ENCODE data around the gene FYN.
A peak's percentile ranks its signal among the peaks of the same experiment; 100 is the strongest.

FYN gene

GRCh38 chr6:111747829-111748228 lies 125.4 kb downstream of the FYN start:
- DNase-seq (ENCODE audit: low spot score), result no peak

- DNase-seq (ENCODE audit: low spot score), result no peak
Measured at GRCh38 chr6:111747396-111747795, 125.9 kb downstream of the FYN start.

DNA sequence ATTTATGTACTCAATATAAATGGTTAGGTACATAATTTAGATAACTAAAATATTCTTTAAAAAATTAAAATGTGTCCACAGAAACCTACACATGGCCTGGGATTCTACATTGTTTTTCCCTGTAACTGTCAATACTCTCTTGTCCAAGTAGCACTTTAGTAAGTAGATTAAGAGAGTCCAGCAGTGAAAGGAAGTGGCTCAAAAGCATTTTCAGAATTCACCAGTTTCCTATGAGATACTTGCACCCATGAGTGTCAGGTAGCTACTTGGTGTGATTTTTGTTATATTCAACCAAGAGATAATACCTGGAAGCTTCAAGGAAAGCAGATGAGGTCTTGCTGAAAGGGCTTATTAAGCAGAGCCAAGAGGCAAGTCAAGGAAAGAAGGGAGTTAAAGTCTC lies 126.3 kb downstream of the FYN start:
- no peak for DNase-seq (ENCODE audit: low spot score)

DNA sequence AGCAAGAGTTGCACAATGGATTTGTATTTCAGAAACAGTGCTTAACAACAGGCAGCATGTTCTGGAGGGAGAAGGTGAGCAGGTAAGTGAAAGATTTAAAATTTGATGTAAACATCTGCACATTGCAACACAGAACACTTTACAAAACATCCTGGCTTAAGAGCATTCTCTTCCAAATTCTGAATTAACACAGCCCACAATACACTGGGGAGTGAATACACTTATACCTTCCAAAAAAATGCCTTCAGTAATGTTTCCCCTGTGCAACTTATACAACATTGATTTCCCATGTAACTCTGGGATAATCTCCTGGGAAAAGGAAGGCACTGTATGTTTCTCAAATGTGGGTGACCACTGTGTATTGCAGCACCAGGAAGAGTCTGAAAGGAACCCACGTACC lies 127.6 kb downstream of the FYN start:
- no peak for DNase-seq (ENCODE audit: low spot score)

- DNase-seq (ENCODE audit: low spot score), result peak; percentile 34
Measured at GRCh38 chr6:111745186-111745585, 128.1 kb downstream of the FYN start.

GRCh38 chr6:111743862-111744692 lies 129.2 kb downstream of the FYN start:
- DNase-seq (ENCODE audit: low spot score), result peak; percentile 92

DNA sequence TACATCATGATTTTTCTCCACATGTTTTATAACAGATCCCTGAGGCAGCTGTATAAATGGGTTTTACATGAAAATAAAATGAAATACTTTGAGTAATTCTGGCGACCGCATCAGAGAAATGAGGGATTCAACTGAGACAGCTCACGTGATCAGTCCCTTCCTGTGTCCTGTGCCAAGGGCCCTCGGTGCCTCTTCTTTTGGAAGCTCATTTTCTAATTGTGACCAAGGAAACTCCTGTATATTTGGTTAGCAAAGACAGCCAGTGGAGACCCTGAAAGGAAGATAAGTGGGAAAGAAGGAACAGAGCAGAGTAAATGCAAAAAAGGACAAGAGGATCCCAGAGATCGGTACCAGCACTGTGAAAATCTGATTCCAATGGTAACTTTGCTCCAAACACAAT lies 129.9 kb downstream of the FYN start:
- peak; percentile 45 for DNase-seq (ENCODE audit: low spot score)

DNA sequence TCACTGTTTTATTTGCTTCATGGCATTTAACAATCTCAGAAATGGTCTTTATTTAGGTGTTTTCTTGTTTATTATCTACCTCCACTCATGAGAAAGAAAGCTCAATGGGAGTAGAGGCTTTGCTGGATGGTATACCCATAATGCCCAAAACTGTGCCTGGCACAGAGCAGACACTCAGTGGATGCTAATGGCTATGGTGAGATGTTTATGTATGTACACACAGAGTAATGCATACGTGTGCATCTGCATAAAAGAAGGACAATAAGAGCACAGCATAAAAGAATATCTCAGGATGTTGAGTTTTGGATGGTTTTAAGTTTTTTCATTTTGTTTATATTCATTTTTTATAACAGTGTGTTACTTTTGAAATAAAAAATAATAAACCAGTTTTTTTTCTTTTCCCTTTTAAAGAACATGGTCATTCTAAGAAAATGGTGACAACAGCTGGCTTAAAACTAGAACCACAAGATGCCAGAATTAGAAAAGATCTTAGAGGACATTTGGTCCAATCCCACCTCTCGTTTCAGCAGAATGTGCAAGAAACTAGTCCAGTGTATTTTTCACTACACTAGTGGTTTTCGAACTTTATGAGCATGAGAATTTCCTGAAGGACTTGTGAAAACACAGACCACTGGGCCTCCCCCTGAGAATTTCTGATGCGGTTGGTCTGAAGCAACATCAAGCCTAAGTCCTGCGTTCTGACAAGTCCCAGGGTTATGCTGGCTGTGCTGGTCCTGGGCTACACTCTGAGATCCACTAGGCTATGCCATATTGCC lies 131.9 kb downstream of the FYN start:
- DNase-seq (ENCODE audit: low spot score), result no peak

- DNase-seq (ENCODE audit: low spot score), result no peak
Measured at GRCh38 chr6:111740506-111740905, 132.7 kb downstream of the FYN start.

DNA sequence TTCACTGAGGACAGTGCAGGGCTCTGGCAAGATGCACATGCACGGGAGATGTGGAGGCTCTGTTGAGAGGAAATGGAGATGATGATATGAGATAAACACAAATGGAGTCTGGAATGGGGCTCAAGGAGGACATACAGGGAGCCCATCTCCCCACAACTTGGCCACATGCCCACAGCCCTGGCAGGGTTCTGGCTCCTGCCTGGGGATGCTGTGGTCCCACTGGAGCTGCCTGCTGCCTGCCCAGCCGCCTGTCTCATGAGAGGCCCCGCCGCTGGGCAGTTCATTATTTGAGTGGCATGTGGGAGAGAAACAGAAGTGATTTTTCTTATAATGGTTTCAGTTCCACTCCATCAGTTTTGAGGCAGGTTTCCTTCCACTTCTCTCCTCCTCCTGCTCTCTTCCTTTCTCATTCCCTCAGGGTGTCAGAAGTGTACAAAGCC lies 134.0 kb downstream of the FYN start:
- no peak for DNase-seq (ENCODE audit: low spot score)

- no peak for DNase-seq (ENCODE audit: low spot score)
Measured at GRCh38 chr6:111738631-111739030, 134.6 kb downstream of the FYN start.

GRCh38 chr6:111738156-111738555 lies 135.1 kb downstream of the FYN start:
- DNase-seq (ENCODE audit: low spot score), result no peak

DNA sequence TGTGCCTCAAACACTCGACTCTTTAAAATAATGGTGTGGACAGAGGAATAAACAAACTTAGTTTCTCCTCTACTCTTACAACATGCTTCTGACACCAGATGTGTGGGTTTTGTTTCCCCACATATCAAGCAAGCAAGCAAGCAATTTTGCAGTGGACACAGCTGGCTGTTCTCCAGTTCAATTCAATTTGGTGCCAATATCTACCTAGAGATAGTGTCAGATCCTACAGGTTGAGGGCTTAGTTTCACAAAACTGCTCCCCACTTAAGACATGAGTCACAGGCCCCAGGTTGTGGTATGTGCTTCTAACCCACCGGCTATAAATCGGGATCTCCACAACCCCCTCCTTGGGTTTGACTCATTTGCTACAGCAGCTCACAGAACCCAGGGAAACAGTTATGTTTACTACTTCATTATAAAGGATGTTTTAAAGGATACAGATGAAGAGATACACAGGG lies 136.2 kb downstream of the FYN start:
- DNase-seq (ENCODE audit: low spot score), result no peak

DNA sequence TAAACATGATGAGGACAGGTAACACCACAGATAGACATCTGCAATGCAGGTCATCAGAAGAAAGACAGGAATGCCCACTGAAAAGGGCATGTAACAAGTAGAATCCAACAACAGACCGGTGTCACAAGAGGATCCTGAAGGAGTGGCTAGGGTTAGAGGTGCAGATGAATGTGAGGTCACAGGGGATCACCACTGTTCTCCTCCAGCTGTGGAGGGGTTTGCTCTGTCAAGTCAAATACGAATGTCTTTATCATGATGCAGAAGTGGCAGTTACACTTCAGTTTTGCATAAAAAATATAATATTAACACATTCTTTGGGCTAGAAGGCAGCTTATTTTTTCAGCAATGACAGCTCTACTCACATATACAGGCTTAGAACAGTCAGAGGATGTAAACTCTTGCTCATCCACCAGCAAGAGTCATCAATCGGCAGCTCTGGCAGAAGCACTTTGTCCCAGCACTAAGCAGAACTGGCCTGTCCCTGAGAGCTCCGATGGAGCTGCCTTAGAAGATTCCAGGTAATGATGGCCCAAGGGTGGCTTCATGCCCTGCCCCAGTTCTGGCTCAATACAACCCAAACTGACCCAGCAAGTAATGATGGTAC lies 137.1 kb downstream of the FYN start:
- no peak for DNase-seq (ENCODE audit: low spot score)

- DNase-seq (ENCODE audit: low spot score), result no peak
Measured at GRCh38 chr6:111734068-111735061, 138.9 kb downstream of the FYN start.

DNA sequence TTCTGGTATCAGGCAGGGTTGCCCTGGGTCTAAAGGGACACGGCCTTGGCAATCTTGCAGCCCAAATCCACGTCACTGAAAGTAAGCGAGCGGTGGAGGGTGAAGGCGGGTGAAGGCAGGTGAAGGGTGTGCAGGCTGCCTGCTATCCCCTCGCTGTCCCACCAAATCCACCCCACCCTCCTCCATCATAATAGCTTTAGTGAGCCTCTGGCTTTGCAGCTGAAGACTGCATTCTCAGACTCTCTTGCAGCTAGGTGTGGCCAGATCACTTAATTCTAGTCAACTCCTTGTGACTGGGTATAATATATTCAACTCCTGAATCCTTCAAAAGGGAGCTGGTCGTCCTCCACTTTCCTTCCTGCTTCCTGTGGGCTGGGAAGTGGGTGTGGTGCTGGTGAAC lies 140.9 kb downstream of the FYN start:
- no peak for DNase-seq (ENCODE audit: low spot score)

GRCh38 chr6:111731456-111732195 lies 141.6 kb downstream of the FYN start:
- DNase-seq (ENCODE audit: low spot score), result no peak

DNA sequence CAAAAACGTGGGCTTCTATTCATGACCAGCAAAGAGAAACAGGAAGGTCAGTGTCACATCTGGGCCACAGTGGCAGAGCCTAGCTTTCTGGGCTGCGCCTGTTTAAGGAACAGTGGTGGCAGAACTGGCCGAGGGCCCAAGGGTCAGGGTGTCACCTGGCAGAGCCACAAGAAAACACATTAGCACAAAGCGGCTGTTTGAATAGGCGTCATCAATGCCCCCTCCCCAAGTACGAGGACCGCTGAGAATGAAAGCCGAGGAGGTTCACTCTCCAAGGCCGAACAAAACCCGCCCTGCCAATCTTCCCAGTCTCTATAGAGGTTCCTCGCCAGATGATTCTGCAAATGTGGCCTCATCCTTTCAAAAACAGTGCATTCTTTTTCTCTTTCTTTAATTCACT lies 142.4 kb downstream of the FYN start:
- peak; percentile 67 for DNase-seq (ENCODE audit: low spot score)

DNA sequence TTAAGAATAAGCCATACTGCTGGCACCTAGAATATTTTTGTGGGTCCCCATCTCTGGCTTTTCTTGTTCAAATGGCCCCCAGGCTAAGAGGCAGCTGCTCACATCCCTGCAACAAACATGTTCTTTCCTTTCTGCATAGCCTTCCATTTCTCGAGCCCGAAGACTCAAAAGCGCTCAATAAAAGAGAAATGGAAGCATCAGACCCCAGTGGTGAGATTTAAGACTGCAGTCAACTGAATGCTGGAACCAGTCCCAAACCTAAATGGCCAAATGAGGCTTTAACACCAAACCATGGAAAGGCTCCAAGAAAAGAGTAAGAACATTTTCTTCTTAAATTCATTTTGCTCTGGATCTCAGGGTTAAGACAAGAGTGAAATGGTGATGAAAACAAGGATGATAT lies 145.4 kb downstream of the FYN start:
- DNase-seq (ENCODE audit: low spot score), result peak; percentile 55

- DNase-seq (ENCODE audit: low spot score), result no peak
Measured at GRCh38 chr6:111727041-111727440, 146.2 kb downstream of the FYN start.

All from pons (tissue), 1 donor.